ENCODE data around the gene RNF144A.

RNF144A gene

DNA sequence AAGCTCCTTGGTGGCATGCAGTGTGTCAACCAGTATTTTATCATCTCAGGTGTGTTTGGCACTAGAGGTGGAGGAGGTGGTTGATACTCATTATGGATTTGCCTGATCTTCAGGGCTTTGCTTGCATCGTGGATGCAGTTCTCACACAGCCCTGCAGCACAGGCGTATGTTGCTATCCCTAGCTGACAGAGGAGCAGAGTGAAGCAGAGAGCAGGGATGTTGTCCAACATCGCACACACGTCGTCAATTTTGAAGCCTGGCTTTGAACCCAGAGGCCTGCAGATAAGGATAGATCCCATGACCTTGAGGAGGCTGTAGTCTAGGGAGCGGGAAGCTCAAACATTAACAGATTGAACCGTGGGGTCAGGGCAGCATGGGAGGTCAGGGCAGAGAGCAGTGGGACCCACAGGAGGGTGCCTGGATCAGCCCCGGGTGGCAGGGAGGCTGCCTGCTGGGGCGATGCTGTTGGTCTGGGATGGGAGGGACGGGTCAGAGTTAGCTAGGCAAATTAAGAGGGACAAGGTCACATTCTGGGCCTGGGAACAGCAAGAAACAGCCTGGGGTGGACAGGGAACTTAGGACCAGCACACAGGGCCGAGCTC is 4.2 kb downstream of the RNF144A start:
- 80% methylated on average over 11 of the region's 11 CpGs for WGBS
- H3K9me3 ChIP-seq (ENCODE audit: insufficient read depth, low read depth, low read length): no peaks in the 10 kb centered on the region
- H3K27me3 ChIP-seq (ENCODE audit: insufficient read depth, low read length): peaks cover 13% of the 10 kb centered on the region
- H3K4me3 ChIP-seq (ENCODE audit: low read length): no peak overlapping the region
- H3K27ac ChIP-seq (ENCODE audit: low read depth, low read length): no peak overlapping the region
- no peaks in the 10 kb centered on the region for H3K36me3 ChIP-seq (ENCODE audit: insufficient read depth, low read length)
- no peaks in the 10 kb centered on the region for H3K4me1 ChIP-seq (ENCODE audit: insufficient read depth, low read length)
- H3K9ac ChIP-seq (ENCODE audit: low read depth, low read length): no peak overlapping the region

DNA sequence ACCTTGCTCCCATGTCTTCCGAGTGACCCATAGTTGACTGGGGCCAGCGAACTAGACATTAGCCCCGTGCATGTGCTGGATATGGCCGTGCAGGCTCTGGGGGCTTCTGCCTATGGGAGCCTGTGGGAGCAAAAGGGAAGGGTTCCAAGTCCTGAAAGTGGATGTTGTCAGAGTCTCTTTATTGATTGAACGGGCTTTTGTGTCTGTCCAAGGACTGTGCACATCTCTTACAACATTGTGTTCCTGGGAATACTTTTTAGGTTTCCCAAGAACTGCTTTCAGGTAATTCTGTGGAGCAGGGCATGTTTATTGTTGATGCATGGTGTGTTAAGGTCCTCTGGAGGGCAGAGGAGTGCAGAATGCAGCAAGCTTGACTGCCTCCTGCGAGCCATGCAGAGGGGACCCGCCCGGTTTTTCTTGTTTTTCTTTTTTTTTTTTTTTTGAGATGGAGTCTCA is 5.0 kb downstream of the RNF144A start:
- Histone ChIP-seq H3K9ac (ENCODE audit: low read depth, low read length) (no peak overlapping the region), H3K36me3 (ENCODE audit: insufficient read depth, low read length) (no peaks in the 10 kb centered on the region), H3K4me3 (ENCODE audit: low read length) (no peak overlapping the region), H3K27ac (ENCODE audit: low read depth, low read length) (no peak overlapping the region), H3K9me3 (ENCODE audit: insufficient read depth, low read depth, low read length) (no peaks in the 10 kb centered on the region), H3K4me1 (ENCODE audit: insufficient read depth, low read length) (no peaks in the 10 kb centered on the region), H3K27me3 (ENCODE audit: insufficient read depth, low read length) (peaks cover 6% of the 10 kb centered on the region)
- WGBS: 82% methylated on average over 8 of the region's 8 CpGs

DNA sequence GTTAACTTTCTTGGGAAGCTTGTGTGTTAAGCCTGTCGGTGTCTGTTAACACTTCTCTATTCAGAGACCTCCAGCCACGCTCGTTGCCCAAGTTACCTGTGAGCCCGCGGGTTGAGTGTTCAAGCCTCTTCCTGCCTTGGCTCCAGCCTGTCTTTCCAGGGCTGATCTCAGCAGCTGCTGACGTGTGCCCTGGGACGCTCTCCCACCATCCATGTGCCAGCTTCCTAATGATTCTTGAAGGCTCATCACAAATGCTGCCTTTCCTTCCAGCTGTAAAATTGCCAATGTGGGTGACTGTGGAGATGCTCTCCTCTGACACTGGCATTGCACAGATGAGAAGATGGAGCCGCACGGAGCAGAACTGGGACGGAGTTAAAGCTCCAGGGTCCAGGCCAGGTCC is 6.1 kb downstream of the RNF144A start:
- Histone ChIP-seq H3K9ac (ENCODE audit: low read depth, low read length) (no peak overlapping the region), H3K9me3 (ENCODE audit: insufficient read depth, low read depth, low read length) (no peaks in the 10 kb centered on the region), H3K27me3 (ENCODE audit: insufficient read depth, low read length) (peaks cover under 1% of the 10 kb centered on the region; the same call in 1 of the 2 replicates), H3K27ac (ENCODE audit: low read depth, low read length) (no peak overlapping the region), H3K36me3 (ENCODE audit: insufficient read depth, low read length) (no peaks in the 10 kb centered on the region), H3K4me1 (ENCODE audit: insufficient read depth, low read length) (no peaks in the 10 kb centered on the region), H3K4me3 (ENCODE audit: low read length) (no peak overlapping the region)
- 85% methylated on average over 10 of the region's 10 CpGs for WGBS

DNA sequence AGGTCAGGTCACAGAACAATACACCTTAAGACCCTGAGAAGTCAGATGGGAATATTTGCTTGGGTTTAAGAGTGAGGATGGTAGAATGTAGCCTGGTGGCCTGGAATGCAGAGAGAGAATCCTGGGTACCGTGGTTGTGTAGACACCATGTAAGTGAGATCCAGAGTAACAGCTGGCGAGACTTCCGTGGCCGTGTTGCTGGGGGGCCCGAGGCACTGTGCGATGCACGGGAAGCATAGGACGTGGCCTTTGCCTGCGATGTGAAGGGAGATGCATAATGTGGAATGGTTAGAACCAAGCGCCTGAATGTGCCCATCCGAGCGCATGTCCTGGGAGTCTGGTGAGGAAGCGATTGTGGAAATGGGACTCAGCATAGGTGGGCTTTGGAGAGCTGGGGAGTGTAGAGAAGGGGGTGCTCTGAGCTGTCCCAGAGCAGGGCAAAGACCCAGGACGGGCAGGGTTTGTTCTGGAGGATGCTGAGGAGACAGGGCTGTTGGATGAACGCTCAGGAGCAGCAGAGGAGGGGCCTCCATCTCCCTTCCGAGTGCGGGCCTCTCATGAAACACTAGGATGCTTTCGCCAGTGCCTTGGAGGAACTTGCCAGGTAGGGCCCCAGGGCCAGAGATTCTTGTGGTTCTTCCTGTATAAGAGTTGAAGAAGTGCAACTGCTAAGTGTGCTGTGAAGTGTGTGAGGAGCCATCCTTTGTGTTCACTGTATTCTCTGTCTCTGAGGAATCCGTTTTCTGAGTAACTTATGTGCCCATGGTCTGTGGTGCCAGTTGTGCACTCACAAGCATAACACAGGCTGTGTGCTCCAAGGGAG is 7.1 kb downstream of the RNF144A start:
- no peaks in the 10 kb centered on the region for H3K9me3 ChIP-seq (ENCODE audit: insufficient read depth, low read depth, low read length)
- no peak overlapping the region for H3K9ac ChIP-seq (ENCODE audit: low read depth, low read length)
- H3K27me3 ChIP-seq (ENCODE audit: insufficient read depth, low read length): no peaks in the 10 kb centered on the region
- 94% methylated on average over 19 of the region's 19 CpGs for WGBS
- no peaks in the 10 kb centered on the region for H3K36me3 ChIP-seq (ENCODE audit: insufficient read depth, low read length)
- no peaks in the 10 kb centered on the region for H3K4me1 ChIP-seq (ENCODE audit: insufficient read depth, low read length)
- no peak overlapping the region for H3K27ac ChIP-seq (ENCODE audit: low read depth, low read length)
- no peak overlapping the region for H3K4me3 ChIP-seq (ENCODE audit: low read length)

DNA sequence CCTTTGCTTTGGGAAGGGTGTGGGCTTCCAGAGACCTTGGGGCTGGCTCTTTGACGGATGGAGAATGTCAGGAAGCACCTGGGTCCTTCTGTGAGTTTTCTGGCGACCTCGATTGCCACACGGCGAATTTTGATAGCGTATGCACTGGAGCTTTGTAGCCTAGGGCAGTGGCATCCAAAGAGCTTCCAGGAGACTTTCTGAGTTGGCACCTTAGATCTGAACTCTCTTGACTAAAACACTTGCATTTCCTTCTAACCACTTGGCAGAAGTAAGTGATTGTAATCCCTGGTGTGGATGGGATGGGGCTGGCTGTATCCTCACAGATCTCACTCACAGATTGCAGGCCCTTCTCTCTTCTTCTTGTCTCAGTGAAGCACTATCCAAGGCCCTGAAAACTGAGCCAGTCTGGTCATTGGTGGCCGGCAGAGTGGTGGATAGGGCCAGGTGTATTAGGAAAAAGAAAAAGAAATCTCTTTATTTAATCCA is 7.8 kb downstream of the RNF144A start:
- H3K27me3 ChIP-seq (ENCODE audit: insufficient read depth, low read length): no peaks in the 10 kb centered on the region
- no peak overlapping the region for H3K27ac ChIP-seq (ENCODE audit: low read depth, low read length)
- H3K9me3 ChIP-seq (ENCODE audit: insufficient read depth, low read depth, low read length): no peaks in the 10 kb centered on the region
- no peaks in the 10 kb centered on the region for H3K36me3 ChIP-seq (ENCODE audit: insufficient read depth, low read length)
- no peak overlapping the region for H3K4me3 ChIP-seq (ENCODE audit: low read length)
- WGBS: 95% methylated on average over 6 of the region's 7 CpGs
- no peak overlapping the region for H3K9ac ChIP-seq (ENCODE audit: low read depth, low read length)
- no peaks in the 10 kb centered on the region for H3K4me1 ChIP-seq (ENCODE audit: insufficient read depth, low read length)

DNA sequence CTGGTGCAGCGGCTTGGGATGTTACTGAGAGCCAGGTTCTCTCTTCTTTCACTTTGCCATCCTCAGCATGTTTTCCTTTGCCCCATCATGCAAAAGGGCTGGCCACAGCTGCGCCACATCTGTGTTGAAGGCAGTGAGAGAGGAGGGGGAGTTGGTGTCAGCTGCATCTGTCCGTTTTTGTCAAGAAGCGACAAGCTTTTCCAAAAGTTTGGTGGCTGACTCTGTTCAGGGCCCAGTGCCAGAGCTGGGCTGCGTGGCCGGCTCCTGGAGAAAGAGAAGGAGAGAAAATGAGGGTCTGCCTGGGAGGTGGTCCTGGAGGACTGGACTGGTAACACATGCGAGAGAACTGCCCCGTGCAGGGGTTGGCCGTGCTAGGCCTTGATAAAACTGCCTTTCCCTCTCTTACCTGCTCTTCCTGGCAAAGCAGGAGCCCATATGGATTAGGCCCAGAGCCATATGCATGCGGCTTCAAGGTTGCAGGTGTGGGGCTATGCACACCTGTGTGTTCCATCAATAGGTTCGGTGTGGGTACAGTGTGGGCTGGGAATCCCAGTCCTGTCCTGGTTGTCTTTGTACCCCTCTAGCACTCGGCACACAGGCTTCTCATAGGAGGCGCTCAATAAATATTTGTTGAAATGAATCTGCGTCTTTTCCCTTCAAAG is 9.0 kb downstream of the RNF144A start:
- H3K9ac ChIP-seq (ENCODE audit: low read depth, low read length): no peak overlapping the region
- H3K27ac ChIP-seq (ENCODE audit: low read depth, low read length): no peak overlapping the region
- H3K27me3 ChIP-seq (ENCODE audit: insufficient read depth, low read length): no peaks in the 10 kb centered on the region
- H3K9me3 ChIP-seq (ENCODE audit: insufficient read depth, low read depth, low read length): no peaks in the 10 kb centered on the region
- H3K4me3 ChIP-seq (ENCODE audit: low read length): no peak overlapping the region
- 93% methylated on average over 14 of the region's 14 CpGs for WGBS
- no peaks in the 10 kb centered on the region for H3K36me3 ChIP-seq (ENCODE audit: insufficient read depth, low read length)
- H3K4me1 ChIP-seq (ENCODE audit: insufficient read depth, low read length): peaks cover 4% of the 10 kb centered on the region; the same call in 1 of the 2 replicates

DNA sequence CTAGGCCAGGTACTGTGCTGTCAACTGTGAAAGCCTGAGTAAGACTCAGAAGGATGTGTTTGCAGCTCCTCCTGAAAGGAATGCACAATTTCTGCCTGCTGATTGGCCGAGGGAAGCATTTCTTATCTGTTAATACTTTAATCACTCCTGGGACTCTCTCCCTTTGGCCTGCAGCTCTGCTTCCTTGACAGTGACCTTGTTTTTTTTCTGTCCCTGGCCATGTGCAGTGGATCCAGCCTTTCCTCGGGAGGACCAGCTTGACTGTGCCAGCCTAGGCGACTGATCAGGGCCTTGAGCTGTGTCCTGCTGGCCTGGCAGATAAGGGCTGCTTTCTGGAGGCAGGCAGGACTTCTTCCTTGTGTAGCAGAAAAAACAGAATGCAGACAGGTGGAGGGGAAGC is 10.0 kb downstream of the RNF144A start:
- H3K4me1 ChIP-seq (ENCODE audit: insufficient read depth, low read length): peaks cover 14% of the 10 kb centered on the region; the same call in 1 of the 2 replicates
- WGBS: 74% methylated on average over 3 of the region's 3 CpGs

DNA sequence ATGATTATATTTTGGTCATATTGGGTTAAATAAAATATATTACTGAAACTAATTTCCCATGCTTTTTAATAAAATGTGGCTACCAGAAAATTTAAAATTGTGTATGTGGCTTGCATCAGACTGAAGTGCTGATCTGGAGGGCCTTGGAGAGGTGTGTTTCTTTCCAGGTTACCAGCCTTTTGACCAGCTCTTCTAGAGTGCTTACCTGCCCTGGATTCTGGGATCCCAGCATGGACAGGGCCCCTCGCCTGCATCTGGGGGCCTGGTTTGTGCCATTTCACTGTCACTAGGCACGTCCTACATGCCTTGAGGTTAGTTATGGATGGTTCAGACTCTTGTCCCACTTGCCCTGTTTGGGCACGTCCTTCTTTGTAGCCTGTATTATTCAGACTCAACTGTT is 10.5 kb downstream of the RNF144A start:
- H3K4me1 ChIP-seq (ENCODE audit: insufficient read depth, low read length): peaks cover 18% of the 10 kb centered on the region; the same call in 1 of the 2 replicates
- H3K9me3 ChIP-seq (ENCODE audit: insufficient read depth, low read depth, low read length): no peaks in the 10 kb centered on the region
- H3K9ac ChIP-seq (ENCODE audit: low read depth, low read length): no peak overlapping the region
- H3K27me3 ChIP-seq (ENCODE audit: insufficient read depth, low read length): no peaks in the 10 kb centered on the region
- WGBS: 91% methylated on average over 3 of the region's 3 CpGs
- H3K4me3 ChIP-seq (ENCODE audit: low read length): no peak overlapping the region
- H3K27ac ChIP-seq (ENCODE audit: low read depth, low read length): no peak overlapping the region
- no peaks in the 10 kb centered on the region for H3K36me3 ChIP-seq (ENCODE audit: insufficient read depth, low read length)

More for the DNA sequence above, 10.0 kb downstream of the RNF144A start:
- H3K4me3 ChIP-seq (ENCODE audit: low read length): no peak overlapping the region
- no peaks in the 10 kb centered on the region for H3K27me3 ChIP-seq (ENCODE audit: insufficient read depth, low read length)
- H3K36me3 ChIP-seq (ENCODE audit: insufficient read depth, low read length): no peaks in the 10 kb centered on the region
- no peak overlapping the region for H3K9ac ChIP-seq (ENCODE audit: low read depth, low read length)
- H3K27ac ChIP-seq (ENCODE audit: low read depth, low read length): no peak overlapping the region
- no peaks in the 10 kb centered on the region for H3K9me3 ChIP-seq (ENCODE audit: insufficient read depth, low read depth, low read length)

DNA sequence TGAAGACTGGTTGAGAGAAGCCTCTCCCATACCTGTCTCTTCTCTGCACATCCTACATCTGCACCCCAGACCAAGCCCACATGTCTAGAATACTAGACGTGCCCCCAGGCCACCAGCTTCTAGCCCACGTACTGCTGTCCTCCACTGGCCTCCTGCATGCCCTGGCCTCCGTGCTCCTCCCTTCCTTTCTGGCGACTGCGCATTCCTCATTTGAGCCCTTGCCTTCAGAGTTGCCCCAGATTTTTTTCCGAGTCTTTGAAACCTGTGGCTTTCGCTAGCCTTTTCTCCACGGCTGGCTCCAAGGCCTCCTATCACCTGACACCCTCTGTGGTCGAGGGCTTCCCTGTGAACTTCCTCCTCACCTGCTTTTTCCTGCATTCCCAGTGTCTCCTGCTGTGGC is 11.2 kb downstream of the RNF144A start:
- H3K9me3 ChIP-seq (ENCODE audit: insufficient read depth, low read depth, low read length): no peaks in the 10 kb centered on the region
- no peaks in the 10 kb centered on the region for H3K27me3 ChIP-seq (ENCODE audit: insufficient read depth, low read length)
- H3K4me1 ChIP-seq (ENCODE audit: insufficient read depth, low read length): peaks cover 24% of the 10 kb centered on the region
- no peak overlapping the region for H3K4me3 ChIP-seq (ENCODE audit: low read length)
- no peaks in the 10 kb centered on the region for H3K36me3 ChIP-seq (ENCODE audit: insufficient read depth, low read length)
- H3K9ac ChIP-seq (ENCODE audit: low read depth, low read length): no peak overlapping the region
- 86% methylated on average over 9 of the region's 9 CpGs for WGBS
- no peak overlapping the region for H3K27ac ChIP-seq (ENCODE audit: low read depth, low read length)

DNA sequence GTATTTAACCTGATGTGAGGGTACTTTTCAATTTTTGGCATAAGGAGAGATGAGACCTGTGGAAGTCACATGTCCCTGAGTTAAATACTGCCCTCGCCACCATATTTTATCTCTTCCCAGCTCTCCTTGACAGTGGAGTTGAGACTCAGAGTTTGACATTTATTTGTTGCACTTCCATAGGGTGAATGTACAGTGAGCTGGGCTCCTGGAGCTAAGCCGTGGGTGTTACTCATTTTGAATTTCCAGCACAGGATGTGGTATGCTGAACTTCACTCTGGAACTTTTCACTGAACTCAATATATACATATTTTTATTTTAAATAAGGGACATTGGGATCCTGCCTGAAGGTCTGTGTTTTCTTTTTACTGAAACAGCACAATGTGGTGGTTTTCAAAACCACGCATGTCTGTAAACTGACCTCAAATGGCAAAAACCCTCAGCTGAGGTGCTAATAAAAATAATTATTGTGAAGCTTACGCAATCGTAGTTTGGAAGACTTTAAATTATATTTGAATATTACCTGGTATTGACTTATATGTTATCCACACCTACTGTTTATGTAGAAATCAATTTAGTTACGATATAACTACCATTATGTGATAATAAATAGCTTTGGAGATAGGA is 12.1 kb downstream of the RNF144A start:
- no peaks in the 10 kb centered on the region for H3K27me3 ChIP-seq (ENCODE audit: insufficient read depth, low read length)

More for the DNA sequence above, 12.1 kb downstream of the RNF144A start:
- no peak overlapping the region for H3K27ac ChIP-seq (ENCODE audit: low read depth, low read length)
- peaks cover 24% of the 10 kb centered on the region for H3K4me1 ChIP-seq (ENCODE audit: insufficient read depth, low read length)
- no peaks in the 10 kb centered on the region for H3K9me3 ChIP-seq (ENCODE audit: insufficient read depth, low read depth, low read length)
- H3K36me3 ChIP-seq (ENCODE audit: insufficient read depth, low read length): no peaks in the 10 kb centered on the region
- H3K4me3 ChIP-seq (ENCODE audit: low read length): no peak overlapping the region
- 88% methylated on average over 2 of the region's 6 CpGs for WGBS
- no peak overlapping the region for H3K9ac ChIP-seq (ENCODE audit: low read depth, low read length)

Measured in HUES64 (cell line).